Sigmoid colon (tissue), 7 donors: ENCODE results near the gene NR6A1. TPM values are rescaled to one million over a fixed set of nuclear protein-coding genes. Genes with fewer than 3 reads are reported as not detected.
"Not testable (repeated sequence)": the region's sequence is repeated elsewhere in the genome, so short reads cannot be mapped to it uniquely, and the experiment has no call there.

Source experiments
- DNase-seq: peaks from one replicate; pipeline ENCODE4 v3.0.0-alpha.2; 2019
- H3K27ac ChIP-seq, 4 donors: fragments of 200-600 bp; sonication (generic); one replicate each; pipeline ENCODE4 v1.5.1; 2016 to 2019; ENCODE audit warnings: mild to moderate bottlenecking in 1 of 4
- H3K27me3 ChIP-seq, 3 donors: fragments of 200-600 bp; sonication (generic); one replicate each; pipeline ENCODE4 v1.5.1; 2019; ENCODE audit warnings: mild to moderate bottlenecking in 1 of 3
- H3K36me3 ChIP-seq, 4 donors: fragments of 200-600 bp; sonication (generic); one replicate each; pipeline ENCODE4 v1.5.1; 2016 to 2019
- H3K4me1 ChIP-seq, 4 donors: fragments of 200-600 bp; sonication (generic); one replicate each; pipeline ENCODE4 v1.5.1; 2017 to 2019
- H3K4me3 ChIP-seq, 4 donors: fragments of 200-600 bp; sonication (generic); one replicate each; pipeline ENCODE4 v1.5.1; 2017 to 2019; ENCODE audit warnings: mild to moderate bottlenecking in 2 of 4, moderate library complexity in 1 of 4
- H3K9me3 ChIP-seq, 4 donors: fragments of 200-600 bp in 3 of 4; sonication (generic) in 3 of 4; one replicate each; pipeline versions ENCODE4 v1.5.1 to v1.6.1; 2013 to 2019
- CTCF ChIP-seq, 4 experiments: fragments of 450-650 bp in 3 of 4; fragments of 200-600 bp in 1 of 4; IDR thresholded peaks; one replicate each; pipeline ENCODE4 v1.5.1; 2016 to 2019; ENCODE audit warnings: antibody characterized with exemption in 4 of 4, mild to moderate bottlenecking in 3 of 4, moderate library complexity in 2 of 4
- EP300 ChIP-seq, 4 donors: sonication (generic); formaldehyde crosslinking; IDR thresholded peaks; one replicate each; pipeline ENCODE4 v1.6.1; 2017; ENCODE audit warnings: antibody characterized with exemption in 4 of 4
- POLR2A ChIP-seq, 2 donors: fragments of 450-650 bp; IDR thresholded peaks; one replicate each; pipeline ENCODE4 v1.6.1; 2016; ENCODE audit warnings: antibody characterized with exemption in 2 of 2, mild to moderate bottlenecking in 2 of 2, moderate library complexity in 2 of 2
- POLR2AphosphoS5 ChIP-seq, 4 donors: sonication (generic); formaldehyde crosslinking; IDR thresholded peaks; one replicate each; pipeline ENCODE4 v1.6.1; 2017; ENCODE audit warnings: antibody characterized with exemption in 4 of 4
- whole genome bisulfite sequencing, 2 donors: extraction: QIAGEN DNeasy Blood & Tissue Kit; methylation state at CpG; one replicate each; pipeline ENCODE4 v1.1.7; 2013; 5-methylcytosine and 5-hydroxymethylcytosine counted together
- intact Hi-C: fragments of 100-400 bp; cut with DNase I; formaldehyde crosslinking; loops from one replicate; pipeline ENCODE4 v1.15.1; 2023
- polyA plus RNA-seq, 3 donors: library from polyadenylated mRNA; stranded (reverse); fragments of 200-250 nt; gene quantifications; one replicate each; pipeline ENCODE4 v1.2.3, GENCODE V29; 2013
- total RNA-seq, 4 donors: library from RNA; depleted of rRNA; stranded (reverse); fragments of >200 nt; gene quantifications; one replicate each; pipeline ENCODE4 v1.1.0, GENCODE V29; 2016
- donor health status: healthy with polysubstance abuse.
- donor health status: Bipolar disorder and iron deficiency.
- donor health status: healthy.

The NR6A1 gene
- total and polyA plus RNA-seq, 7 donors = 0.60 to 3.0 (median 1.8) TPM

GRCh38 chr9:124621371-124622328 is 149.5 kb downstream of the NR6A1 start:
- no peak for DNase-seq
- intact Hi-C loops = no loop called here
- no peak overlapping the region for H3K4me3 ChIP-seq

GRCh38 chr9:124618476-124618875 is 152.6 kb downstream of the NR6A1 start:
- DNase-seq = no peak
- H3K9me3 ChIP-seq = no peaks in the 10 kb centered on the region
- H3K27ac ChIP-seq = no peak overlapping the region
- intact Hi-C loops = loop anchor here (5.0 to 10.0 kb wide), 2 partner anchors 39 to 236 kb away; partner anchors contain the start of gene WDR38
- no peaks in the 10 kb centered on the region for H3K36me3 ChIP-seq
- H3K4me3 ChIP-seq = no peak overlapping the region
- H3K4me1 ChIP-seq = no peaks in the 10 kb centered on the region
- 26 to 69% methylated on average over 3 of the region's 3 CpGs for WGBS, 2 donors
- H3K27me3 ChIP-seq = no peaks in the 10 kb centered on the region
- no peak for TF ChIP-seq POLR2A (IDR thresholded peaks at IDR 0.05)
- TF ChIP-seq POLR2AphosphoS5 (IDR thresholded peaks at IDR 0.05) = no peak
- no peak for TF ChIP-seq CTCF (IDR thresholded peaks at IDR 0.05)
- no peak for TF ChIP-seq EP300 (IDR thresholded peaks at IDR 0.05)

More at GRCh38 chr9:124621371-124622328, 149.5 kb downstream of the NR6A1 start:
- Histone ChIP-seq H3K9me3 (no peaks in the 10 kb centered on the region), H3K27ac (no peak overlapping the region), H3K27me3 (no peaks in the 10 kb centered on the region), H3K4me1 (no peaks in the 10 kb centered on the region), H3K36me3 (no peaks in the 10 kb centered on the region)
- TF ChIP-seq POLR2A (IDR thresholded peaks at IDR 0.05) (no peak), CTCF (IDR thresholded peaks at IDR 0.05) (no peak), EP300 (IDR thresholded peaks at IDR 0.05) (no peak), POLR2AphosphoS5 (IDR thresholded peaks at IDR 0.05) (no peak)
- WGBS, 2 donors = 75 to 84% methylated on average over 11 of the region's 11 CpGs

- H3K4me1 ChIP-seq = no peaks in the 10 kb centered on the region
- WGBS, 2 donors = 5 to 31% methylated on average over 3 of the region's 3 CpGs
- H3K27ac ChIP-seq = no peak overlapping the region
- DNase-seq = peak; percentile 85
- H3K4me3 ChIP-seq = no peak overlapping the region
- H3K36me3 ChIP-seq = no peaks in the 10 kb centered on the region
- no peaks in the 10 kb centered on the region for H3K27me3 ChIP-seq
- TF ChIP-seq POLR2A (IDR thresholded peaks at IDR 0.05) = no peak
- TF ChIP-seq CTCF (IDR thresholded peaks at IDR 0.05) = peak; percentile 80 to 89 (median 84)
- no peaks in the 10 kb centered on the region for H3K9me3 ChIP-seq
- intact Hi-C loops = loop anchor here (1.0 to 10.0 kb wide), 3 partner anchors 40 to 237 kb away; partner anchors contain the start of gene WDR38
Measured at GRCh38 chr9:124617477-124618141, 153.5 kb downstream of the NR6A1 start.

- 50 to 76% methylated on average over 3 of the region's 3 CpGs for WGBS, 2 donors
- Histone ChIP-seq H3K4me1 (no peaks in the 10 kb centered on the region), H3K4me3 (no peak overlapping the region), H3K36me3 (no peaks in the 10 kb centered on the region), H3K27ac (no peak overlapping the region), H3K27me3 (no peaks in the 10 kb centered on the region), H3K9me3 (no peaks in the 10 kb centered on the region)
- no peak for DNase-seq
- TF ChIP-seq CTCF (IDR thresholded peaks at IDR 0.05) = no peak
- TF ChIP-seq EP300 (IDR thresholded peaks at IDR 0.05) = no peak
- TF ChIP-seq POLR2A (IDR thresholded peaks at IDR 0.05) = no peak
- no peak for TF ChIP-seq POLR2AphosphoS5 (IDR thresholded peaks at IDR 0.05)
- intact Hi-C loops = loop anchor here (1.0 to 10.0 kb wide), 3 partner anchors 40 to 238 kb away; partner anchors contain the start of gene WDR38
Measured at GRCh38 chr9:124616961-124617360, 154.2 kb downstream of the NR6A1 start.

- not testable (repeated sequence) for H3K36me3 ChIP-seq, DNase-seq, H3K9me3 ChIP-seq, H3K4me3 ChIP-seq, H3K27ac ChIP-seq, H3K27me3 ChIP-seq, H3K4me1 ChIP-seq
- intact Hi-C loops = loop anchor here (5.0 to 10.0 kb wide), 2 partner anchors 41 to 239 kb away; partner anchors contain the start of gene WDR38
- 17 to 73% methylated on average over 7 of the region's 7 CpGs for WGBS, 2 donors
Measured at GRCh38 chr9:124615840-124616239, 155.3 kb downstream of the NR6A1 start.
